SU-DHL-6 (cell line): ENCODE results near the gene PARP3.

Experiments used
- H2AFZ ChIP-seq: fragments of 200-600 bp; sonication (generic); 2 replicates; pipeline ENCODE4 v1.6.1; 2014; ENCODE audit warnings: low read depth, mild to moderate bottlenecking, moderate library complexity, mixed read lengths, antibody characterized with exemption, low read length; ENCODE audit not compliant: severe bottlenecking
- H3F3A ChIP-seq: fragments of 200-600 bp; shearing (Covaris generic); 2 replicates; pipeline ENCODE4 v1.6.0; 2016; ENCODE audit warnings: antibody characterized with exemption, mild to moderate bottlenecking; ENCODE audit not compliant: insufficient read depth
- H3K27ac ChIP-seq: fragments of 200-600 bp; sonication (generic); 2 replicates; pipeline ENCODE4 v1.5.1; 2016; ENCODE audit warnings: low read depth, mild to moderate bottlenecking, low read length, moderate library complexity, mixed read lengths
- H3K27me3 ChIP-seq: fragments of 200-600 bp; sonication (generic), shearing (Covaris generic); 2 replicates; pipeline ENCODE4 v1.6.0; 2014; ENCODE audit warnings: mild to moderate bottlenecking, low read length
- H3K36me3 ChIP-seq: fragments of 200-600 bp; sonication (generic); 2 replicates; pipeline ENCODE4 v1.6.1; 2014; ENCODE audit warnings: mild to moderate bottlenecking, low read length, mixed read lengths
- H3K4me2 ChIP-seq: fragments of 300-600, 200-600 bp; shearing (Covaris generic), sonication (generic); 2 replicates; pipeline ENCODE4 v1.6.0; 2014; ENCODE audit warnings: low read length, low read depth, mild to moderate bottlenecking; ENCODE audit not compliant: poor library complexity, severe bottlenecking
- H3K4me3 ChIP-seq: fragments of 200-600 bp; sonication (generic); 2 replicates; pipeline ENCODE4 v1.5.1; 2014; ENCODE audit warnings: antibody characterized with exemption, low read length, mild to moderate bottlenecking, mixed read lengths; ENCODE audit not compliant: insufficient read depth, poor library complexity, severe bottlenecking
- H3K79me2 ChIP-seq: fragments of 200-600 bp; sonication (generic); 2 replicates; pipeline ENCODE4 v1.6.1; 2014; ENCODE audit warnings: mild to moderate bottlenecking, low read length, moderate library complexity; ENCODE audit not compliant: insufficient read depth
- H3K9ac ChIP-seq: fragments of 200-600 bp; sonication (generic); 2 replicates; pipeline ENCODE4 v1.7.0; 2014; ENCODE audit warnings: mild to moderate bottlenecking, low read length
- H3K9me2 ChIP-seq: fragments of 200-600 bp; sonication (generic); replicated peaks from 2 replicates; pipeline ENCODE4 v1.6.1; 2014; ENCODE audit warnings: low read length; ENCODE audit not compliant: insufficient read depth
- H3K9me3 ChIP-seq: fragments of 200-600 bp; sonication (generic); 2 replicates; pipeline ENCODE4 v1.6.1; 2014; ENCODE audit warnings: low read length, mixed read lengths; ENCODE audit not compliant: insufficient read depth
- H4K20me1 ChIP-seq: fragments of 200-600 bp; sonication (generic); 2 replicates; pipeline ENCODE4 v1.6.1; 2014; ENCODE audit warnings: low read depth, mild to moderate bottlenecking, antibody characterized with exemption, low read length, moderate library complexity, mixed read lengths
- CTCF ChIP-seq: fragments of 200-600 bp; sonication (generic); IDR thresholded peaks from one replicate; pipeline ENCODE4 v1.5.1; 2017; ENCODE audit warnings: antibody characterized with exemption, mild to moderate bottlenecking, low read length, moderate library complexity; ENCODE audit not compliant: insufficient read depth, poor library complexity, severe bottlenecking
- EZH2phosphoT487 ChIP-seq: fragments of 200-600 bp; sonication (generic), shearing (Covaris generic); conservative IDR thresholded peaks from 2 replicates; pipeline ENCODE4 v1.6.1; 2018; ENCODE audit warnings: mild to moderate bottlenecking, antibody characterized with exemption, low read length, moderate library complexity, mixed read lengths

Gene PARP3

GRCh38 chr3:51980253-51980652 lies 38.1 kb downstream of the PARP3 start:
- H3K4me2 ChIP-seq = no peak overlapping the region

GRCh38 chr3:51982352-51982837 lies 40.2 kb downstream of the PARP3 start:
- no peaks in the 10 kb centered on the region for H3K9me2 ChIP-seq
- peaks cover 7% of the 10 kb centered on the region; the same call in 1 of the 2 replicates for H3K79me2 ChIP-seq
- no peaks in the 10 kb centered on the region for H4K20me1 ChIP-seq
- peak overlapping the region; percentile 82 for H3K4me2 ChIP-seq
- H3K4me3 ChIP-seq = peak overlapping the region; percentile 75
- peak overlapping the region; percentile 56 for H2AFZ ChIP-seq
- H3K9ac ChIP-seq = peak overlapping the region; percentile 71
- no peaks in the 10 kb centered on the region for H3K36me3 ChIP-seq
- peak overlapping the region; percentile 71 for H3K27ac ChIP-seq
- H3K27me3 ChIP-seq = no peaks in the 10 kb centered on the region
- peaks cover 15% of the 10 kb centered on the region for H3F3A ChIP-seq
- H3K9me3 ChIP-seq = no peaks in the 10 kb centered on the region
- TF ChIP-seq CTCF (peak; percentile 60), EZH2phosphoT487 (no peak)

More at GRCh38 chr3:51980253-51980652, 38.1 kb downstream of the PARP3 start:
- H3K36me3 ChIP-seq = no peaks in the 10 kb centered on the region
- H3K4me3 ChIP-seq = no peak overlapping the region
- no peak overlapping the region for H2AFZ ChIP-seq
- no peaks in the 10 kb centered on the region for H3K9me2 ChIP-seq
- H4K20me1 ChIP-seq = no peaks in the 10 kb centered on the region
- H3K79me2 ChIP-seq = peaks cover 7% of the 10 kb centered on the region; the same call in 1 of the 2 replicates
- H3K9ac ChIP-seq = no peak overlapping the region
- peaks cover 32% of the 10 kb centered on the region for H3F3A ChIP-seq
- TF ChIP-seq EZH2phosphoT487 = no peak
- TF ChIP-seq CTCF = no peak
- H3K27ac ChIP-seq = no peak overlapping the region
- no peaks in the 10 kb centered on the region for H3K9me3 ChIP-seq
- no peaks in the 10 kb centered on the region for H3K27me3 ChIP-seq

- peaks cover 15% of the 10 kb centered on the region for H3F3A ChIP-seq
- no peaks in the 10 kb centered on the region for H3K36me3 ChIP-seq
- H3K9me3 ChIP-seq = no peaks in the 10 kb centered on the region
- H3K79me2 ChIP-seq = peaks cover 7% of the 10 kb centered on the region; the same call in 1 of the 2 replicates
- no peaks in the 10 kb centered on the region for H3K9me2 ChIP-seq
- H3K4me3 ChIP-seq = peak within 1 kb of the TSS; percentile 75
- TF ChIP-seq CTCF (no peak), EZH2phosphoT487 (no peak)
- no peaks in the 10 kb centered on the region for H4K20me1 ChIP-seq
- peak within 1 kb of the TSS; percentile 82 for H3K4me2 ChIP-seq
- peak within 1 kb of the TSS; percentile 71 for H3K27ac ChIP-seq
- peak within 1 kb of the TSS; percentile 71 for H3K9ac ChIP-seq
- H2AFZ ChIP-seq = peak within 1 kb of the TSS; percentile 56
- no peaks in the 10 kb centered on the region for H3K27me3 ChIP-seq
These were observed 40.8 kb downstream of the PARP3 start, which contains the start of gene ACY1 for GRCh38 chr3:51982838-51983577. ACY1 (plus strand) TSS chr3:51983535; CDS start chr3:51984065, 530 bp downstream.
